Ishikawa (cell line): ENCODE data around the gene NECTIN1.

Source experiments
- CEBPB ChIP-seq: IDR thresholded peaks from 2 replicates; pipeline ENCODE4 v1.6.1; 2012
- CREB1 ChIP-seq: IDR thresholded peaks from 2 replicates; pipeline ENCODE4 v1.6.1; 2012; ENCODE audit warnings: low read depth
- EGR1 ChIP-seq: IDR thresholded peaks from 2 replicates; pipeline ENCODE4 v1.6.1; 2012
- EP300 ChIP-seq: IDR thresholded peaks from 2 replicates; pipeline ENCODE4 v1.6.1; 2012; ENCODE audit warnings: borderline replicate concordance
- FOXM1 ChIP-seq: IDR thresholded peaks from 2 replicates; pipeline ENCODE4 v1.6.1; 2012; ENCODE audit warnings: low read depth, borderline replicate concordance
- NFIC ChIP-seq: IDR thresholded peaks from 2 replicates; pipeline ENCODE4 v1.6.1; 2012
- RAD21 ChIP-seq: IDR thresholded peaks from 2 replicates; pipeline ENCODE4 v1.6.1; 2012; ENCODE audit warnings: low read depth
- YY1 ChIP-seq: IDR thresholded peaks from 2 replicates; pipeline ENCODE4 v1.6.1; 2012; ENCODE audit warnings: low read depth
- TF ChIP-seq, protein P1 (sequence below): IDR thresholded peaks from 2 replicates; pipeline ENCODE4 v1.6.1; 2012; ENCODE audit warnings: low read depth, mild to moderate bottlenecking
- TF ChIP-seq, protein P2 (sequence below): IDR thresholded peaks from 2 replicates; pipeline ENCODE4 v1.6.1; 2012
- TF ChIP-seq, protein P3 (sequence below): IDR thresholded peaks from 2 replicates; pipeline ENCODE4 v1.6.1; 2012

DNA sequence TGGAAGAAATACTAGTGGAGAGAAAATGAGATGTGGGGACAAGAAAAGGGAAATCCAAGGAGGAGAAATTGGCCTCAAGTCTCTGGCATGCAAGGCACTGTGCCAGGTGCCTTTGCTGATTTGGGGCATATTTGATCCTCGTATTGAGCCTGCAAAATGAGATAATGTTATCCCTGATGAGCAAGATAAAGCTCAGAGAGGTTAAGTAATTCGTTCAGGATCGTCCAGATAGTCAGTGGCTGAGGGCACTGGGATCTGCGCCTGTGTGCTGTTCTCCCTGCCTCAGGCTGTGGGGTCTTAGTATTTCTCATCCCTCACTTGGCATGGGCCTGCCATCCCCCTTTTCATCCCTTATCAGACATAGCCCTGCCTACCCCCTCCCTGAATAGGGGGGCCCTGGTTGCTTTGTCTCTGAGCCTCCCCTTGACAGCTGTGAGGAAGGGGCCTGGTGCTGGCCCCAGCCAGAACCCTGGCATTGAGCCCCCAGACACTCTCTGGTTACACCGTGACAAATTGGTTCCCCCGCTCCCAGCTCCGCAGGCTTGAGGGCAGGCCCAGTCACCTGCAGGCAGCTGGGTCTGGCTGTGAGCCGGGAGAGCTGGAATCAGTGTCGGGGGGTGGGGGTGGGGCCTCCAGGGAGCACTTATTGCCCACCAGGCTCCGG lies 85.7 kb downstream of the NECTIN1 start:
- TF ChIP-seq, protein P1, sequence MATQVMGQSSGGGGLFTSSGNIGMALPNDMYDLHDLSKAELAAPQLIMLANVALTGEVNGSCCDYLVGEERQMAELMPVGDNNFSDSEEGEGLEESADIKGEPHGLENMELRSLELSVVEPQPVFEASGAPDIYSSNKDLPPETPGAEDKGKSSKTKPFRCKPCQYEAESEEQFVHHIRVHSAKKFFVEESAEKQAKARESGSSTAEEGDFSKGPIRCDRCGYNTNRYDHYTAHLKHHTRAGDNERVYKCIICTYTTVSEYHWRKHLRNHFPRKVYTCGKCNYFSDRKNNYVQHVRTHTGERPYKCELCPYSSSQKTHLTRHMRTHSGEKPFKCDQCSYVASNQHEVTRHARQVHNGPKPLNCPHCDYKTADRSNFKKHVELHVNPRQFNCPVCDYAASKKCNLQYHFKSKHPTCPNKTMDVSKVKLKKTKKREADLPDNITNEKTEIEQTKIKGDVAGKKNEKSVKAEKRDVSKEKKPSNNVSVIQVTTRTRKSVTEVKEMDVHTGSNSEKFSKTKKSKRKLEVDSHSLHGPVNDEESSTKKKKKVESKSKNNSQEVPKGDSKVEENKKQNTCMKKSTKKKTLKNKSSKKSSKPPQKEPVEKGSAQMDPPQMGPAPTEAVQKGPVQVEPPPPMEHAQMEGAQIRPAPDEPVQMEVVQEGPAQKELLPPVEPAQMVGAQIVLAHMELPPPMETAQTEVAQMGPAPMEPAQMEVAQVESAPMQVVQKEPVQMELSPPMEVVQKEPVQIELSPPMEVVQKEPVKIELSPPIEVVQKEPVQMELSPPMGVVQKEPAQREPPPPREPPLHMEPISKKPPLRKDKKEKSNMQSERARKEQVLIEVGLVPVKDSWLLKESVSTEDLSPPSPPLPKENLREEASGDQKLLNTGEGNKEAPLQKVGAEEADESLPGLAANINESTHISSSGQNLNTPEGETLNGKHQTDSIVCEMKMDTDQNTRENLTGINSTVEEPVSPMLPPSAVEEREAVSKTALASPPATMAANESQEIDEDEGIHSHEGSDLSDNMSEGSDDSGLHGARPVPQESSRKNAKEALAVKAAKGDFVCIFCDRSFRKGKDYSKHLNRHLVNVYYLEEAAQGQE = no peak
- TF ChIP-seq NFIC (no peak), CREB1 (no peak), YY1 (no peak), EGR1 (no peak), RAD21 (no peak), CEBPB (no peak), EP300 (no peak), FOXM1 (no peak)
- TF ChIP-seq, protein P2, sequence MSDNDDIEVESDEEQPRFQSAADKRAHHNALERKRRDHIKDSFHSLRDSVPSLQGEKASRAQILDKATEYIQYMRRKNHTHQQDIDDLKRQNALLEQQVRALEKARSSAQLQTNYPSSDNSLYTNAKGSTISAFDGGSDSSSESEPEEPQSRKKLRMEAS = no peak
- TF ChIP-seq, protein P3, sequence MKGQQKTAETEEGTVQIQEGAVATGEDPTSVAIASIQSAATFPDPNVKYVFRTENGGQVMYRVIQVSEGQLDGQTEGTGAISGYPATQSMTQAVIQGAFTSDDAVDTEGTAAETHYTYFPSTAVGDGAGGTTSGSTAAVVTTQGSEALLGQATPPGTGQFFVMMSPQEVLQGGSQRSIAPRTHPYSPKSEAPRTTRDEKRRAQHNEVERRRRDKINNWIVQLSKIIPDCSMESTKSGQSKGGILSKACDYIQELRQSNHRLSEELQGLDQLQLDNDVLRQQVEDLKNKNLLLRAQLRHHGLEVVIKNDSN = no peak
